CD4-positive, alpha-beta T cell treated with Interferon gamma for 1 hour (primary cell): ENCODE measurements around the gene TRAF3IP3.
A peak's percentile ranks its signal among the peaks of the same experiment; 100 is the strongest.

Experiments used
- DNase-seq: peaks from one replicate; pipeline ENCODE4 v3.0.0-alpha.2; 2020

The TRAF3IP3 gene, protein sequence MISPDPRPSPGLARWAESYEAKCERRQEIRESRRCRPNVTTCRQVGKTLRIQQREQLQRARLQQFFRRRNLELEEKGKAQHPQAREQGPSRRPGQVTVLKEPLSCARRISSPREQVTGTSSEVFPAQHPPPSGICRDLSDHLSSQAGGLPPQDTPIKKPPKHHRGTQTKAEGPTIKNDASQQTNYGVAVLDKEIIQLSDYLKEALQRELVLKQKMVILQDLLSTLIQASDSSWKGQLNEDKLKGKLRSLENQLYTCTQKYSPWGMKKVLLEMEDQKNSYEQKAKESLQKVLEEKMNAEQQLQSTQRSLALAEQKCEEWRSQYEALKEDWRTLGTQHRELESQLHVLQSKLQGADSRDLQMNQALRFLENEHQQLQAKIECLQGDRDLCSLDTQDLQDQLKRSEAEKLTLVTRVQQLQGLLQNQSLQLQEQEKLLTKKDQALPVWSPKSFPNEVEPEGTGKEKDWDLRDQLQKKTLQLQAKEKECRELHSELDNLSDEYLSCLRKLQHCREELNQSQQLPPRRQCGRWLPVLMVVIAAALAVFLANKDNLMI

DNA sequence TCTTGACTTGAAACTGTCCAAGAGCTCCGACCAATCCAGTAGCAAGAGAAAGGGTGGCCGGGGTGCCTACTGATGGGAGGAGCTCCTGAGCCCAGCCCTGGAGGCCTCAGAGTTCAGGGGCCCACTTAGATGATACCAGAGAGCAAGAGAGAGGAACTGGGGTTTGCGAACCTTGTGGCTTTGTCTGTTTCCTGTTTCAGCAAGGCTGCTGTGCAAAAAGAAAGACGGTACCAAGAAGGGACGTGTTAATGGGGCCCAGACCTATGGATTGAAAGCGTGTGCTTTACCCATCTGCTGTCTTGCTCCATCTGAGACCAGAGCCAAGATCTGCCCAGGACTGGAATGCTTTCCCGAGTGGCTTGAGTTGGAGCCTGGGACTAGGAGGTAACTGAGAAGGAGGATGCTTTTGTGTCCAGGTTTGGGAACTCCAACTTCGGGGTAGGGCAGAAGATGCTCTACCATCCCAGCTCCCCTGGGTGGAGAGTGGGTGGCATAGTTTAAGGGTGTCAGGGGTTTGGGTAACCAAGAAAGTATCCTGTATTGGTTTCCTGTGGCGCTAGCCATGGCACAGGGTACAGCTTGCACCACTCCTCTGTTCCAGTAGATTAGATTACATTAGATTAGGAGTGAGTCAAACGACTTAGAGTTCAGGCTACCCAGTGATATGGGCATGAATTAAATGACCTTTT is at the start of gene TRAF3IP3:
TRAF3IP3 (plus strand) TSS at position 128 of the 689 bp plus-strand sequence. CDS start 3,987 bp downstream, outside the sequence.
- DNase-seq: peak; percentile 79

DNA sequence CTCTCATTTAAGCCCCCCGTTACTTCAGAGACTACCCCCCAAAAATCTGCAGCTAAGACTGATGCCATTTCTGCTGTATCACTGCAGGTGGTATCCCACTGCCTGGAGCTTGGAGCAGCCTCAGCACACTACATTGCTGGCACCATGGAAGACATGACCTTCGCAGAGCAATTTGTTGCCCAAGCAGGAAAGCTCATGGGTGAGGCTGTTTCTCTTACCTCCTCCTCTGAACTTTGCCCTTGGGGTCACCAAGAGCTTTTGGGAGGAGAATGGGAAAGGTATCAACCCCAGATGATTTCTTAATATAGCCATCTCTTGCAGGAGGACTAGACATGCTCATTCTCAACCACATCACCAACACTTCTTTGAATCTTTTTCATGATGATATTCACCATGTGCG is 49.2 kb upstream of the TRAF3IP3 start:
- DNase-seq: no peak

DNA sequence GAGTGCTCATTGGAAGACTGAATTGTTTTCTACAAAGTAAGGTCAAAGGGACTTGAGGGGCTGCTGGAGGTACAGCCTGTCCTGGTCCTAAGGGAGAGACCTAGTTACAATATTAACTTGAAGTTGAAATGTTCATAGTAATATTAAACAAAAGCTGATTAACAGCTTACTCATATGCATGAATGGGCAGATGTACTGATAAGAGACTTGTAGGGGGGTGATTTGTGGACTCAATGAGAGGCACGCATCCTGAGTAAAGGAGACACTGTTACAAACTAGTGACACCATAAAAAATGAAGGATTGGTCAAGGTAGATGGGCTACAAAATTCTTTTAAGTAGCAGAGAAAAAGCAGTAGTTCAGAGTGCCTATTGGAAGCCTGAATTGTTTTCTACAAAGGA is 48.5 kb upstream of the TRAF3IP3 start:
- DNase-seq: no peak

DNA sequence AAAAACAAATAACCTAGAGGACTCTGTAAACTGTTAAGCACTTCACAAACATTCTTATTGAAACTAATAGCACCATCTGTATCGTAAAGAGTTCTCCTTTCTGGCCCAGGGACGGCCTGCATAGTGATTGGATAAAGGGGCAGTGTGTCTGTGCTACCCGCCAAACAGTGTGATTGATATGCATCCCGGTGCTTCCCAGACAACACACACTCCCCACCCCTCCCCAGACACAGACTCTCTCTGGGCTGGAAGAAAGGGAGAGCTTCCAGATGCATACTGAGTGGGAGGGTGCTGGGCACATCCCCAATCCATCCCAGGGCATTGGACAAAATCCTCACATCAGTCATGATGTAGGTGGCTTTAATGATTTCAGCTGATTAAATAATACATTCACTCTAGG is 47.6 kb upstream of the TRAF3IP3 start:
- DNase-seq: no peak

DNA sequence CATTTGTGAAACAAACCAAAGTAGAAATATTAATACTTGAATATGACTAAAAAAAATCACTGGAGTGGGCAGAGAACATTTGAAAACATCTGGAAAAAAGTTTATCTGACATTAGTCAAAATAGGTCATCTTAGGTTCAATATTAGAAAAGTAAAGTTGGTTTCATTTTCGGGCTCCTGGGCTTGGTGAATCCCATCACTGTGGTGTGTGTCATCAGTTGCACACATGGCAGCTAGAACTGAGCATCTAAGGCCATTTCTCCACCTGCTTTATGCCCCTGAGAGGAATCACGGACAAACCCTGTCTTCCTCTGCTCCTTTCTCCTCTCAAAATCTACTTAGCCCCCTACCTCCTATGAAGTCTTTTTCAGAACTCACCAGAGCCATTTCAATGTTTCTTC is 45.8 kb upstream of the TRAF3IP3 start:
- DNase-seq: no peak

DNA sequence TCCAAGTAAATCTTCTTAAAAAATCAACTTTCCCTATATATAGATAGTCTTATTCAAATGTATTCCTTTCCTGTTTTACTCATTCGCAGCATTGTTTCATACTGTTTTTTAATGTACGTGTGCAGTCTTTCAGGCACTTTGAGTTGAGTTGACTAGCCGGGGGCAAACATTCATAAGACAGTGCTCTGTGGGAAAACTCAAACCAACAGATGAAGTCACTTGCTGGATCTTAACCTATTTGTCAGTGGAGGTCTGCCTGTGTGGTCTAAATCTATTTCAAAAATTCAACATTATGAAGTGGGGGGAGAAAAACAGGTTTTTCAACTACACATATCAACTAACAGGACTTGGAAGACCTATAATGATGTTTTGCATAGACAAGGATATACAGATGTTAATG is 45.0 kb upstream of the TRAF3IP3 start:
- no peak for DNase-seq

DNA sequence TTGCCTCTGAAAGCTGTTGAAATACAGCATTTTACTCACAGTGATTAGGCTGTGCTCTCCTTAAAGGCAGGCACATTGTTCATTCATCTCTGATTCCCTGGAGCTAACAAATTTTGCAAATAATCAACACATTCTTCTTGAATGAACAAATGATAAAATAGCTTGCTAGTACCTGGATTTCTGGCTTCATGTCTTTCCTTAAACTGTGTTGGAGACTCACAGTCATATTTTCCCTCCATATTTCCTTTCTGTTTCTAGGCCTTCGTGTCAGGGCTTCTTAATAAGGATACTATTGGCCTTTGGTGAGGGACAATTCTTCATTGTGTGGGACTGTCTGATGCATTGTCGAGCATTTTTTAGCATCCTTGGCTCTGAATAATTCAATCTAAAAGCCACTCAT is 41.5 kb upstream of the TRAF3IP3 start:
- DNase-seq: no peak

DNA sequence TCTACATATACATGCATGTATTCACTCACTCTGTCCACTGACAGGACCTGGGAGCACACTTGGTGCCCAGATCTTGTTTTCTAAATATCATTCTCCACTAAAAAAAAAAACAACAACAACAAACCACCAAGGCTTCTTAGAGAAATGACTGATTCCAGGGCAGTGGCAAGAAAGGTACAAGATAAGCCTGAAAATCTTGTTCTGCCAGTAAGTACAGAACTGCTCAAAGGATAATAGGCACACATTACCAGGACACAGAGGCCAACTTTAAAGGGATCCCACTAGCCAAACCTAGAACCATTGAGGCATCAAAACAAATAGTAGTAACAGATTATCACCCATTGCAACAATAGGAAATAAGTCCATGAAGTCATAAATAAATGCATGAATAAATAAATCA is 40.5 kb upstream of the TRAF3IP3 start:
- DNase-seq: no peak

DNA sequence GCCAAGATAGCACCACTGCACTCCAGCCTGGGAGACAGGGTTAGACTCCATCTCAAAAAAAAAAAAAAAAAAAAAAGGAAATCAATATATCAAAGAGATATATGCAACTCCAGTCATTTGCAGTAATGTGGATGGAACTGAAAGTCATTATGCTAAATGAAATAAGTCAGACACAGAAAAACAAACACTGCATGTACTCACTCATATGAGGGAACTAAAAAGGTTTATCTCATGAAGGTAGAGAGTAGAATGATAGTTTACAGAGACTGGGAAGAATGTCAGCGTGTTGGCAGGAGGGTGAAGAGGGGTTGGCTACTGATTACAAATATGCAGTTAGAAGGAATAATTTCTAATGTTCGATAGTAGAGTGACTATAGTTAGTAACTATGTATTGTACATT is 38.0 kb upstream of the TRAF3IP3 start:
- DNase-seq: no peak

DNA sequence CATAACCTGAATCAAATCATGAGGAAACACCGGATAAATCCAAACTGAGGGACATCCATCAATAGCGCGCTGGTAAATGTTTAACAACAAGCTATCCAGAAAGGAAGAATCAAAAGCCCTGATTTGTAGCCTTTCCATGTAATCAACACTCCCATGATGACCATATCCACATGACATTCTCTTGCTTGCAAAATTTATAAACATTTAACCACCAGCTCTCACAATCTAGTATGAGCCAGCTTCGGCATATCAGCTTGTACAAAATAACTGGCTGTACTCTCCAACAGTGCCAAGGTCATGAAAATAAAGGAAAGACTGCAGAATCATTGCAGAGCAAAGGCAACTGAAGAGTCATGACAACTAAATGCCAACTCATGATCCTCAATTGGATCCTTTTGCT is 35.5 kb upstream of the TRAF3IP3 start:
- no peak for DNase-seq

DNA sequence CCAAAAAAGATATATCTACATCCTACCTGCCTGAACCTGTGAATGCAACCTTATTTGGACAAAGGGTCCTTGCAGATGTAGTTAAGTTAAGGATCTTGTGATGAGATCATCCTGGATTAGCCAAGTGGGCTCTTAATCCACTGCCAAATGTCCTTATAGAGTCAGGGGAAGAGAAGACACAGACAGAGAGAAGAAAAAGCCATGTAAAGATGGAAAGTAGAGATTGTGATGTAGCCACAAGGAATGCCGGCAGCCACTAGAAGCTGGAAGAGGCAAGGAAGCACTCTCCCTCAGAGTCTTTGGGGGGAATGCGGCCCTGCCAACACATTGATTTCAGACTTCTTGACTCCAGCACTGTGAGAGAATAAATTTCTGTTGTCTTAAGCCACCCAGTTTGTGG is 35.0 kb upstream of the TRAF3IP3 start:
- no peak for DNase-seq

DNA sequence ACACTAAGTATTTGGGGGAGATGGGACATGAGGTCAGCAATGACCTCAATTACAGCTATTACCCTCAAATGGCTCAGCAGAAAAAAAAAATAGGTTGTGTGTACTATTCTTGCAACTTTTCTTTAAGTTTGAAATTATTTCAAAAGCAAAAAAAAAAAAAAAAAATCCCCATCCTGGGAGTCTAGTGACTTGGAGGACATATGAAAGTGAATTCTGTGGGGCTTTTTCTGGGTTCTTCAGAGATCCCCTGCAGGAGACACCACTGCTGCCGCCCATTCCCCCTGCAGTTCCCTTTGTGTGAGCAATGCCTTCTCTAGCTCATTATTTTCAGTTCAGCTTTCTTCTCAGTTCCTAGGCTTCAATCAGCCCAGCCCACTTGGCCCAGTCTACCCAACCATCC is 34.5 kb upstream of the TRAF3IP3 start:
- DNase-seq: no peak

DNA sequence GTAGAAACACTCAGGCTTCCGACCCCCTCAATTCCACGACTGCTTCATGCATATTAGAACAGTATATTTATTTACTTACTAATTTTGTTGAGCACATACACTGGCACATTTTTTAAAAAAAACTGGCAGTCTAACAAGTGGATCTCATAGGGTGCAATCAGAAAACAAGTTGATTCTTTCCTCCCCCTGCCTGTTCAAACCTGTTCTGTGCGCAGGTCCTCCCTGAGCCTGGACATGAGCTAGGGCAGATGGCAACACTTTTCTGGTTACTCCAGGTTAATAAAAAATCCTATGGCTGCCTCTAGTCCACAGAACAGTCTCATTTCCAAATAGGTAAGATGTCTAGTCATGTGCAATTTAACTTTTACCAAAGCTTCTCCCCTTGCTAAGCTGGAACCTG is 32.6 kb upstream of the TRAF3IP3 start:
- DNase-seq: no peak

DNA sequence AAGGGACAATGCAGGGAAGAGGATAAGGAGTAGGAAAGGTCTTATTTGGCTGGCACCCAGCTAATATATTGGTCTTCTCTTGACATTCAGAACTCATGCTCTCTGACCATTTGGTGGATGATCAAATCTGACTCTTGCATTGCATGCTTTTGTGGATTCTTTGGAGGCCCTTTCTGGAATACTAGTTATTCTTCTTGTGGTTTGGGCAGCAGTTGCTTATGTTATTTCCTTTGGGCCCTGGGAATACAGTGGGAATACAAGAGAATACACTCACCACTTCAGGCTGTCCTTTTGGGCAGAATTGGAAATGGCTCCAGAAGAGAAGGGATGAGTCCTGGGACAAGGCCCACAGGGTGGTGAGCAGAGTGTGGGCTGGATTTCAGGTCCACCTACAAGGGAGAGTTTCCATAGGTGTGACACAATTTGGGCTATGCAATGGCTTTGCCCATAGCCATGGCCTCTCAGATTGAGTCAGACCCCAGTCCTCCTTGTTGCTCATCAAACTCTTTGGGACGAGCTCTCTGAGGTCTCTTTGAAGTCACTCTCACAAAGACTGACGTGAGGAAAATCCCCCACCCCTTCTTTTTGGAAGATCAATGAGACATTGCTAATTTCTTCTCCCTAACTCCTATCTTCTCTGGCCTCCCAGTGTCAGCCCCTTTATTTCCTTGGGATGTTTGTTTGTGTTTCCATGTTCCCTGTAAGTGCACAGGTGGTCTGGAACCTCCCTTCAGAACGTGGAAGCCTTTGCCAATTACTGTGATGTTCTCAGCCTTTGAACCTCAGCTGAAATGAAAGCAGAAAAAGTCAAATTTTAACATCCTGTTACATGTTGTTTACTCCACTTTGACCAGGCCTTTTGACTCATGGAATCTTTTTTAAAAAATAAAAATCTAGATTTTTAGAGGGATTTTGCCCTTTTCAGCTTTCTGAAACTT is 31.8 kb upstream of the TRAF3IP3 start:
- no peak for DNase-seq

DNA sequence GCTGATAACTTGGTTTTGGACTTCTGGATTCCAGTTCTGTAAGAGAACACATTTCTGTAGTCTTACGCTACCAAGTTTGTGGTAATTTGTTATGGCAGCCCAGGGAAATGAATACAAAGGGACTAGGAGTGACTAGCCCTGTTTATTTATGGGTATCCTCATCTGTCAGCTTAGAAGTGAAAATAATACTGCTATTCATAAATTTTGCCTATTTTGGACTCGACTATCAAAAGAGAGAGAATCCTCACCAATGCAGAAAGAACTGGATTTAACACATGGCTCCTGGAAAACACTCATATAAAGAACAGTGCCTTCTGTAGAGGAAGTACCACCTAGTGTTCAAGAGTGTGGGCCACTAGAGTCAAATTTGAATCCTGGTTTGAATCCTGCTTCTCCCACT is 28.6 kb upstream of the TRAF3IP3 start:
- DNase-seq: no peak

DNA sequence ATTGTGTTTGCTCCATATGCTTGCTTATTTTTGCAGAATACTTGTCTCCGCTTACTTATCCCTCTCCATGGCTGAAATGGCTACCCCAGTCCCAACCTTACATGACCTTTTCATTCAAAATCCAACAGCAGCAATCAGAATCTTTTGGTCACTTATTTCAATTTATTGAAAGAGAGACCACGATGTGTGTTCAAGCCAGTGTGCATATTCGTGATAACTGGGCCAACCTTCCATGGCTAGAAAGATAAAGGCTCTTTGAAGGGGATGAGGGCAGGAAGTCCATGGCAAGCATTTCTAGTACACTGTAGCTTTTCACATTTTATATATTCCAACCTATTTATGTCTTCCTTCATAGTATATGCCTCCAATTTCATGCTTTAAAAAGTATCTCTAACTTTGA is 28.1 kb upstream of the TRAF3IP3 start:
- DNase-seq: no peak

DNA sequence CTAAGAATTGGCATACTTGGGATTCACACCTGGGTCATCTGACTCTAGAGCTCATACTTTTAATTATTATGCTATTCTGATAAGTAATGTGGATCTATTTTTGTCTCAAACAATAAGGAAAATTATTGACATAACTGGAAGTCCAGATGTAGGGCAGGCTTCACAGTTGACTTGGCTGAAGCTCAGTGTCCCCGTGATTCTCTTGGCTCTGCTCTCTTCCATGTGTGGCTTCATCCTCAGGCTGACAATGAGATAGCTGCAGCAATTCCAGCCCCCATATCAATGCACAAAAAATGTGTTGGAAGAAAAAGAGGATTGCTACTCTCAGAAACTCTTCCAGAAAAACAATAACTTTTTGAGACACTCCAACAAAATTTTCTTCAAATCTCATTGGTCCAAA is 27.4 kb upstream of the TRAF3IP3 start:
- no peak for DNase-seq

DNA sequence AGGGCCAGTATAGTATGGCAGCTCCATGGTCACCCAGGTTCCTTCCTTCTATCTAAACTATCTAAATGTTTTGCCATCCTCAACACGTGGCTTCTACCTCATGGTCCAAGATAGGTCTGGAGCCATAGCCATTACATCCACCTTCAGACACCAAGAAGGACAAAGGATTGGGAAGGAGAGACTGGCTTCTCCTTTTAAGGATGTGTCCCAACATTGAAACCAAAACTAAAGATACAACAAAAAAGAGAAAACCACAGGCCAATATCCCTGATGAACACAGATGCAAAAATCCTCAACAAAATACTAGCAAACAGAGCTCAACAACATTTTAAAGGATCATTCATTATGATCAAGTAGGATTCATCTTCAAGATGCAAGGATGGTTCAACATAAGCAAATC is 26.4 kb upstream of the TRAF3IP3 start:
- no peak for DNase-seq

DNA sequence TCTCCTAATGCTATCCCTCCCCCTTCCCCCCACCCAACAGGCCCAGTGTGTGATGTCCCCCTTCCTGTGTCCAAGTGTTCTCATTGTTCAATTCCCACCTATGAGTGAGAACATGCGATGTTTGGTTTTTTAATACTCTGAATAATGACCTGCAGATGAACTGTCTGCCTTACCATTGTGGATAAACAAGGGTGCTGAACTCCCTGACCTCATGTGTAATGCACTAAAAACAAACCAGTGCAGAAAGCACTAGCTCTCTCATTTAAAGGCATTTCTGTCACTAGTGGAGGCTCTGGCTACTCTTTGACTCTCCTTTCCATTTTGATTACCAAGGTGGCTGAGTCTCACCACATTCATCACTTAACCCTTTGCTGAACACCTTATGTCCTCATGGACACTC is 23.1 kb upstream of the TRAF3IP3 start:
- no peak for DNase-seq

DNA sequence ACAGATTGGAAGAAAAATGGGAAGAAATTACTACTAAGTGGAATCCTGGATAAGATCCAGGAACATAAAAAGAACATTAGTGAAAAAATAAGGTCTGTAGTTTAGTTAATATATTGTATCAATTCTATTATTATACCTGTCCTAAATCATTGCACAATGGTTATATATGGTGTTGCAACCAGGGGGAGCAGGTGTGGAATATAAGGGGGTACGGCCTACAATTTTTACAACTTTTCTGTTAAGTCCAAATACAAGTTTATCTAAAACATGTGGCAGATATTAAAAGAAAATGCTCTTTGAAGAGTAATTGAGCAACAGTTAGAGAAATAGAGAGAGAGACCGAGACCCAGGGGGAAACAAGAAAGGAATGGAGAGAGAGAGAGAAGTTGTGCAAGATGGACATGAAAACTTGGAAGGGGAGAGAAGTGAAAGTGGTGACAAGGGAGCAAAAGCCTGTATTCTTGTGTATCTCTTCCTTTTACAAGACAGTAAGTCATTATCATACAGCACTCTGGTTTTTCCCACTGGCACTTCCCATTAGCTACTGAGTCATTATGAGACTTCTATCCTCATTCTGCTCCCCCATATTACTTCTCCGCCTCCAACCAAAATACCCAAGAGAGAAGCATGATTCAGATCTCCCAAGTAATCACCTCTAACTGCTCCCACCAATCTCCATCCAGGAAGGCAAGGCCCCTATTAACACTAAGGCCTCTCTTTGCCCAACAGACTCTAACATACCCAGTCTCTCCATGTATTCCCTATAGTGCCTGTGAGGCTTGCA is 22.3 kb upstream of the TRAF3IP3 start:
- no peak for DNase-seq

DNA sequence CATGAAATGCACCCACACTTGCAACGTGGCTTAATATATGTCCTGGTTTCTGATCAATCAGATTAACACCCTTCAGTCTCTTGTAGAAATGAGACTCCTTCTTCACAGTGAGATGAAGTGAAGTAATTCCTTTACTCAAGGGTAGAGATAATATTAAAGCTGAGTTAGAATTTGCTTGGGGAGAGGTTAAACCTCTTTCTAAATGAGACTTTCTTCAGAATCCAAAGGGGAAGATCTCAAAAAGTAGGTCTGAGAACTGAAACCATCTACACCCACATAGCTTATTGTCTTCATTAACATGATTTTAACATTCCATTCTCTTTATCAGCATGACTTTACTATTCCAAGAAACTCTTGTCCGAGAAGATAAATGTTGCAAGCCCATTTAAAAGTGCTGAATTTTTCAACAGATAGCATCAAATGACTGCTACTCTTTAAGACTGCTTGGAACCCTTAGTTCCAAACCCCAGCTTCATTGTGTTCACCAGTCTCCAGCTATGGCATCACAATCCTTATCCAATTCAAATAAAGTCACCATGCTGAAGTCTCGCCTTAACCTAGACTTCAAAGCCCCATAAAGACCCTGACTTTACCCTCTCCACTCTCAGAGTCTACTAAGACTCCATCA is 19.2 kb upstream of the TRAF3IP3 start:
- no peak for DNase-seq

DNA sequence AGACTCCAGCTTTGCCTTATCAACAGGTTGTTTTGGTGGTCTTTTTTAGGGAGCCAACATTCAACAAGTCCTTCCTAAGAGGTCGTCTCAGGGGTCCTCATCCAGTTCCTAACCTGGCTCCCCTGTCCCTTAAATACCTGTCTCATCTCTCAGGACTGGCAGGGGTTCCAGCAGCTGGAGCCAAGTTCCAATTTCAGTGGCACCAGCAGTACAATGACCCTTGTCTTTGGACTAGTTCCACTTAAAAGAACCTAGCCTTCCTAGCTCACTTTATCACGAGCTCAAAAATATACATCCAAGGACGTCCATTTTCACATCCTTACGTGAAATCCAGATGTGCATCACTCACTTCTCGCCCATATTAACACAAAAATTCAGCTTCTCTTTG is 18.7 kb upstream of the TRAF3IP3 start:
- DNase-seq: no peak
